HepG2 (cell line): ENCODE data around the gene METTL22. TPM values are rescaled to one million over a fixed set of nuclear protein-coding genes. Genes with fewer than 3 reads are reported as not detected.

Experiments used
- ATF4 ChIP-seq, 2 experiments: fragments of 450-650 bp in 1 of 2; sonication (generic) in 1 of 2; formaldehyde crosslinking; IDR thresholded peaks; 2 replicates each; pipeline versions ENCODE4 v1.5.0 to v1.8.0; 2020 to 2022; ENCODE audit warnings: mild to moderate bottlenecking in 1 of 2, missing genetic modification reagents in 1 of 2
- ATF7 ChIP-seq, 2 experiments: fragments of 450-650 bp in 1 of 2; sonication (generic) in 1 of 2; formaldehyde crosslinking in 1 of 2; IDR thresholded peaks; 2 replicates each; pipeline versions ENCODE4 v1.4.0 to v1.6.1; 2016 to 2020; ENCODE audit warnings: antibody characterized with exemption in 1 of 2, mild to moderate bottlenecking in 1 of 2, missing genetic modification reagents in 1 of 2
- CEBPG ChIP-seq: IDR thresholded peaks from 2 replicates; pipeline ENCODE4 v1.6.1; 2016
- KLF9 ChIP-seq: IDR thresholded peaks from 2 replicates; pipeline ENCODE4 v1.6.1; 2016; ENCODE audit warnings: low read depth
- MTERF4 ChIP-seq: sonication (generic); formaldehyde crosslinking; IDR thresholded peaks from 2 replicates; pipeline ENCODE4 v1.8.0; 2023; ENCODE audit warnings: mild to moderate bottlenecking, missing genetic modification reagents
- MTF2 ChIP-seq: sonication (generic); formaldehyde crosslinking; IDR thresholded peaks from 2 replicates; pipeline ENCODE4 v1.5.0; 2020; ENCODE audit warnings: missing genetic modification reagents, borderline replicate concordance
- RORA ChIP-seq: sonication (generic); formaldehyde crosslinking; IDR thresholded peaks from 2 replicates; pipeline ENCODE4 v1.5.0; 2020; ENCODE audit warnings: mild to moderate bottlenecking, missing genetic modification reagents, moderate library complexity
- SKI ChIP-seq: fragments of 450-650 bp; IDR thresholded peaks from one replicate; pipeline ENCODE4 v1.6.1; 2018; ENCODE audit warnings: mild to moderate bottlenecking; ENCODE audit not compliant: partially characterized antibody
- TAF15 ChIP-seq: fragments of 200-400 bp; formaldehyde crosslinking; IDR thresholded peaks from one replicate; pipeline ENCODE4 v1.6.1; 2018; ENCODE audit warnings: mild to moderate bottlenecking, low read depth, low read length; ENCODE audit not compliant: poor library complexity, severe bottlenecking
- TARDBP ChIP-seq: sonication (generic); formaldehyde crosslinking; IDR thresholded peaks from 2 replicates; pipeline ENCODE4 v1.8.0; 2022; ENCODE audit warnings: mild to moderate bottlenecking, missing genetic modification reagents
- TFE3 ChIP-seq: IDR thresholded peaks from 2 replicates; pipeline ENCODE4 v1.6.1; 2016
- USF2 ChIP-seq, 2 experiments: sonication (generic) in 1 of 2; formaldehyde crosslinking in 1 of 2; IDR thresholded peaks; 2 replicates each; pipeline versions ENCODE4 v1.5.1 to v1.6.1; 2011 to 2020; ENCODE audit warnings: borderline replicate concordance in 1 of 2, low read depth in 1 of 2, low read length in 1 of 2, mild to moderate bottlenecking in 1 of 2, missing genetic modification reagents in 1 of 2, moderate library complexity in 1 of 2
- WIZ ChIP-seq: sonication (generic); formaldehyde crosslinking; IDR thresholded peaks from 2 replicates; pipeline ENCODE4 v1.5.1; 2020; ENCODE audit warnings: mild to moderate bottlenecking, missing genetic modification reagents
- ZBTB42 ChIP-seq: sonication (generic); formaldehyde crosslinking; IDR thresholded peaks from 2 replicates; pipeline ENCODE4 v1.5.0; 2020; ENCODE audit warnings: mild to moderate bottlenecking, missing genetic modification reagents
- ZBTB8A ChIP-seq: sonication (generic); formaldehyde crosslinking; IDR thresholded peaks from 2 replicates; pipeline ENCODE4 v1.4.0; 2020; ENCODE audit warnings: mild to moderate bottlenecking, low read depth, missing genetic modification reagents, borderline replicate concordance
- ZNF274 ChIP-seq: sonication (generic); formaldehyde crosslinking; IDR thresholded peaks from 2 replicates; pipeline ENCODE4 v1.5.1; 2020; ENCODE audit warnings: mild to moderate bottlenecking, missing genetic modification reagents
- ZNF281 ChIP-seq: sonication (generic); formaldehyde crosslinking; IDR thresholded peaks from 2 replicates; pipeline ENCODE4 v1.4.0; 2020; ENCODE audit warnings: missing genetic modification reagents, borderline replicate concordance
- ZNF567 ChIP-seq: sonication (generic); formaldehyde crosslinking; IDR thresholded peaks from 2 replicates; pipeline ENCODE4 v1.8.1; 2023; ENCODE audit warnings: mild to moderate bottlenecking, missing genetic modification reagents, borderline replicate concordance
- ZNF709 ChIP-seq: sonication (generic); formaldehyde crosslinking; IDR thresholded peaks from 2 replicates; pipeline ENCODE4 v1.5.0; 2020; ENCODE audit warnings: mild to moderate bottlenecking, missing genetic modification reagents
- ZNF713 ChIP-seq: sonication (generic); formaldehyde crosslinking; IDR thresholded peaks from 2 replicates; pipeline ENCODE4 v1.4.0; 2020; ENCODE audit warnings: mild to moderate bottlenecking, missing genetic modification reagents
- polyA plus RNA-seq, 8 experiments: library from polyadenylated mRNA; depleted of rRNA in 3 of 8; stranded (reverse) in 7 of 8; unstranded in 1 of 8; fragments of >200 nt; fragmentation: Illumina TruSeq in 4 of 8; extraction: Trizol in 4 of 8; gene quantifications; 2 replicates each; pipeline versions ENCODE4 v1.2.1 to v1.2.3, GENCODE V29; 2011 to 2016; ENCODE audit warnings: low read depth in 4 of 8, missing spikeins in 1 of 8, mixed read lengths in 1 of 8; ENCODE audit not compliant: insufficient read depth in 1 of 8
- total RNA-seq, 5 experiments: library from RNA; depleted of rRNA; stranded (reverse); fragments of >200 nt; fragmentation: Illumina TruSeq; extraction: Trizol; gene quantifications; 2 replicates each; pipeline ENCODE4 v1.2.3, GENCODE V29; 2016; ENCODE audit warnings: low read depth in 1 of 5

The METTL22 gene
- total and polyA plus RNA-seq, 2 of the 13 experiments (the other 11 are each of a cell fraction or from before 2014, with no cell fraction given): 36.2 to 94.8 TPM

- peak; percentile 84 for TF ChIP-seq ATF7 (IDR thresholded peaks at IDR 0.05)
- no peak for TF ChIP-seq ATF7 (CRISPR knock-in tag; IDR thresholded peaks at IDR 0.05)
- peak; percentile 98 for TF ChIP-seq CEBPG (CRISPR knock-in tag)
- peak; percentile 74 for TF ChIP-seq USF2 (IDR thresholded peaks at IDR 0.05; ENCODE audit: low read depth, low read length)
- peak; percentile 83; the same call in 1 of the 2 replicates for TF ChIP-seq USF2 (CRISPR knock-in tag; IDR thresholded peaks at IDR 0.05; ENCODE audit: borderline replicate concordance)
- no peak for TF ChIP-seq SKI
- no peak for TF ChIP-seq MTERF4
- TF ChIP-seq ZNF709 (CRISPR knock-in tag): no peak
- peak; percentile 45; the same call in 1 of the 2 replicates for TF ChIP-seq ZNF713
- TF ChIP-seq TFE3 (CRISPR knock-in tag): no peak; the same call in 1 of the 2 replicates
- TF ChIP-seq ZNF281 (CRISPR knock-in tag): no peak
- TF ChIP-seq TAF15: no peak
- TF ChIP-seq ZBTB42 (CRISPR knock-in tag): no peak
- no peak for TF ChIP-seq ZNF274
- TF ChIP-seq MTF2: 0 out of 2 replicates have a peak, but pooled peaks have one; percentile 46
- no peak for TF ChIP-seq KLF9 (CRISPR knock-in tag)
- no peak for TF ChIP-seq TARDBP (CRISPR knock-in tag)
- no peak for TF ChIP-seq ZBTB8A (CRISPR knock-in tag)
- no peak for TF ChIP-seq WIZ (CRISPR knock-in tag)
- no peak for TF ChIP-seq RORA (CRISPR knock-in tag)
- TF ChIP-seq ATF4 (CRISPR knock-in tag; IDR thresholded peaks at IDR 0.05): peak; percentile 94 to 99
- 0 out of 2 replicates have a peak, but pooled peaks have one; percentile 94 for TF ChIP-seq ZNF567 (CRISPR knock-in tag)
Observed at GRCh38 chr16:8572919-8573724, 48.4 kb upstream of the METTL22 start (continued).
